ENCODE data around the gene NBEA.

Gene NBEA

DNA sequence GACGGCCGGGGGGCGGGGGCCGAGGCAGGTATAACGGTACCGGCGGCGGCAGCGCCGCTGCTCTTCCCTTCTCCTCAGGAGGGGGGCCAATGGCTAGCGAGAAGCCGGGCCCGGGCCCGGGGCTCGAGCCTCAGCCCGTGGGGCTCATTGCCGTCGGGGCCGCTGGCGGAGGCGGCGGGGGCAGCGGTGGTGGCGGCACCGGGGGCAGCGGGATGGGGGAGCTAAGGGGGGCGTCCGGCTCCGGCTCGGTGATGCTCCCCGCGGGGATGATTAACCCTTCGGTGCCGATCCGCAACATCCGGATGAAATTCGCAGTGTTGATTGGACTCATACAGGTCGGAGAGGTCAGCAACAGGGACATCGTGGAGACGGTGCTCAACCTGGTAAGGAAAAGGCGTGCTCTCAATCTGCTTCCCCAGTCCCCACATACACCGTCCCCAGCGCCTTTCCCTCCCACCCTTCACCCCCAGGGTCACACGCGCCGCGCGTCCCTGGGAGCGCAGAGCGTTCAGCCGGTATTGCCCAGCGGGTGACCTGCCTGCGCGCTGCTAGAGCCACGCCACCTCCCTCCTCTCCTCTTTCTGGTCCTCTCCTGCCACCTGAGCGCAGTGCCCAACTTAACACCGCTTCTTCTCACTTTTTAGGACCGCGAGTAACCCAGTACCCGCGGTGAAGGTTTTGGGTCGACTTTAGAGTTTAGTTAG, 814 bp downstream of the NBEA start:
- H3K4me3 ChIP-seq (ENCODE audit: low read depth, low read length), result peak overlapping the region; percentile 82
- H3K36me3 ChIP-seq (replicated peaks), result no peaks in the 10 kb centered on the region
- H3K27me3 ChIP-seq (replicated peaks), result no peaks in the 10 kb centered on the region
- in situ Hi-C loops (cut with HindIII; ENCODE audit: low pct_ligation_motif_present, low sequenced_read_pairs), result no loop called here
- no peak overlapping the region for H3K27ac ChIP-seq
- TF ChIP-seq, protein P1, sequence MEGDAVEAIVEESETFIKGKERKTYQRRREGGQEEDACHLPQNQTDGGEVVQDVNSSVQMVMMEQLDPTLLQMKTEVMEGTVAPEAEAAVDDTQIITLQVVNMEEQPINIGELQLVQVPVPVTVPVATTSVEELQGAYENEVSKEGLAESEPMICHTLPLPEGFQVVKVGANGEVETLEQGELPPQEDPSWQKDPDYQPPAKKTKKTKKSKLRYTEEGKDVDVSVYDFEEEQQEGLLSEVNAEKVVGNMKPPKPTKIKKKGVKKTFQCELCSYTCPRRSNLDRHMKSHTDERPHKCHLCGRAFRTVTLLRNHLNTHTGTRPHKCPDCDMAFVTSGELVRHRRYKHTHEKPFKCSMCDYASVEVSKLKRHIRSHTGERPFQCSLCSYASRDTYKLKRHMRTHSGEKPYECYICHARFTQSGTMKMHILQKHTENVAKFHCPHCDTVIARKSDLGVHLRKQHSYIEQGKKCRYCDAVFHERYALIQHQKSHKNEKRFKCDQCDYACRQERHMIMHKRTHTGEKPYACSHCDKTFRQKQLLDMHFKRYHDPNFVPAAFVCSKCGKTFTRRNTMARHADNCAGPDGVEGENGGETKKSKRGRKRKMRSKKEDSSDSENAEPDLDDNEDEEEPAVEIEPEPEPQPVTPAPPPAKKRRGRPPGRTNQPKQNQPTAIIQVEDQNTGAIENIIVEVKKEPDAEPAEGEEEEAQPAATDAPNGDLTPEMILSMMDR (IDR thresholded peaks at IDR 0.05; ENCODE audit: low read depth, low read length, missing control alignments), result no peak
- DNase-seq, result no peak

DNA sequence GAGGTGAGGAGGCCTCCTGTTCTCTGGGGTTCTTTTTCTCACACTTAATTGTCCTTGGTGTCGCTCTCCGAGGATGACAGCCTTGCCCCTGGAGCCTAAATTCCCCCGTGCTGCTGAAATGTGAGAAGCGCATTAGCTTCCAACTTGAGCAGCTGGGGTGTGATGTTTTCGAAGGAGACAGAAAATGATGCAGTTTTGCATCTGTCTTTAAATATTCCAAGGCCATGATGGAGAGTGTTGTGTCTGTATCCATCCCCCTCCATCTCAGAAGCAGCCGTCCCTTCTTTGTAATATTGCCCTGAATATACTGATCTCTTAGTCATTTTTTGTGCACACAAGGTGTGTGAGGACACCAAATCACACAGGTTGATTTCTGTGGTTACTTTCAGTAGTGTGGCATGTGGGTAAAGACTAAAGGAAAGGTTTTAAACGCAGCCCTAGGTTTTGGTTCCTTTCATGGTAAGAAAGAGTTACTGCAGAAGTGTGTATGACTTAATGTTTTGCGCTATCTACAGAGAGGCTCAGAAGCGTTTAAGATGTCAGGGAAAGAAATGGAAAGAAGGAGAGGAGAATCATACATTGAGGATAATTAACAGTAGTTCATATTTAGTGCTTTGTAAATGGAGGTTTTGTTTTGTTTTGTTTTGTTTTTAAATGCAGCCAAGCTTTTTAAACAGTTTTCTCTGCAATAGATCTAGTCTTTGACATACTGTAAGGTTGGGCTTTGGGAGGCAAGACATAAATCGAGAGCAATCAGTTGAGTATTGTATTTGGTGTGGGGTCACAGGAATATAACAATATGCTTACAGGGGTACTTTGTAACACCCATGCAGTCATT, 1.6 kb downstream of the NBEA start:
- DNase-seq, result no peak
- TF ChIP-seq, protein P1 (IDR thresholded peaks at IDR 0.05; ENCODE audit: low read depth, low read length, missing control alignments), result no peak
- Histone ChIP-seq H3K36me3 (replicated peaks) (no peaks in the 10 kb centered on the region), H3K4me3 (ENCODE audit: low read depth, low read length) (peak overlapping the region; percentile 82), H3K27me3 (replicated peaks) (no peaks in the 10 kb centered on the region), H3K27ac (no peak overlapping the region)
- in situ Hi-C loops (cut with HindIII; ENCODE audit: low pct_ligation_motif_present, low sequenced_read_pairs), result no loop called here

DNA sequence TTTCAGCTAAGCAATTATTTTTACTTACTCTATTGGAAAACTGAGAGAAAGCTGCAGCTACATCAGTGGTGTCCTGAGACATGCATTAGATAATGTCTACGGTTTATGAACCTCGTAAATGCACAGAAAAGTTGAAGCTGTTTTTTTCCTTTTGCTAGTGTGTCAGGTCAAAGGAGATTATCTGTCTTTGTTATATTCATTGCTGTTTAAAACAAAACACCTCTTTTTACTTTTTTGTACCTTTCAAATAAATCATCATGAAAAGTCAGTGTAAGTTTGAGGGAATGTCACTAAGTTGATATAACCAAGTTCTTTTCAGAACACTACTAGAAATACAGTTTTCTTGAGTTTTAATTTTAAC, 2.2 kb downstream of the NBEA start:
- TF ChIP-seq, protein P1 (IDR thresholded peaks at IDR 0.05; ENCODE audit: low read depth, low read length, missing control alignments), result no peak
- H3K4me3 ChIP-seq (ENCODE audit: low read depth, low read length), result no peak overlapping the region
- no peaks in the 10 kb centered on the region for H3K27me3 ChIP-seq (replicated peaks)
- H3K36me3 ChIP-seq (replicated peaks), result no peaks in the 10 kb centered on the region
- in situ Hi-C loops (cut with HindIII; ENCODE audit: low pct_ligation_motif_present, low sequenced_read_pairs), result no loop called here
- DNase-seq, result no peak
- no peak overlapping the region for H3K27ac ChIP-seq

DNA sequence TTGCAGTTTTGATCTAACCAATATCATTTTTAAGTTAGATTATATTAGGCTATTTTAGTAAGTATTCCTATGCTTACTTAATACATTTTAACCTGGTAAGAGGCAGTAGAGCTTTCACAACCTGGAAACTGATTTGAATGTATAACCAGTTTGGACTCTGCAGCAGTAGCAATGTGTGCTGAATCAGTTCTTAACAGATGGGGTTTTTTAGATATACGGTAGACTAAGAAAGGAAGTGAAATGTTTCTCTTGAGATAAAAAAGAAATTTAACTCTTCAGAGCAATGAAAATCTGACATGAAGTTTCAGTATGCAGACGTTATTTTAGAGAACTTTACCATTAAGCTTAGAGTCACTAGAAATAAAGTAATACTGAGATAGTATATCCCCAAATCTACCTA, 2.7 kb downstream of the NBEA start:
- Histone ChIP-seq H3K4me3 (ENCODE audit: low read depth, low read length) (no peak overlapping the region), H3K36me3 (replicated peaks) (no peaks in the 10 kb centered on the region), H3K27ac (no peak overlapping the region), H3K27me3 (replicated peaks) (no peaks in the 10 kb centered on the region)
- in situ Hi-C loops (cut with HindIII; ENCODE audit: low pct_ligation_motif_present, low sequenced_read_pairs), result no loop called here
- TF ChIP-seq, protein P1 (IDR thresholded peaks at IDR 0.05; ENCODE audit: low read depth, low read length, missing control alignments), result no peak
- DNase-seq, result no peak

DNA sequence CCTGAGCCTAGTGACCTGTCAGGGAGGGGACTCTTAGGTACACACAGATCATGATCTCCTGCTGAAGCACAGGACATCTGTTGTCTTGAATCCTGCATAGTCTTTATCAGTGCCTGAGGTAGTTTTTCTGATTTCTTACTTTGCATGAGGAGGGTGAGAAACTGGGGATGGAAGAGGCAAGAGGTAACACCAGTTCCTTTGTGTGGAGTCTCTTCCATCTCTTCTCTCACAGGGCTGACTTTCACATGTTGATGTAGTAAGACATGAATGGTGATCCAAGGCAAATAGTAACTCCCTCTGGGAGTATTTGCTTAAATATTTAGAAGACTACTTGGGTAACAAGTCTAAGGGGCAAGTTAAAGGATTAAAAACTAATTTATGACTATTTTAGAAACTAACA, 9.5 kb downstream of the NBEA start:
- Histone ChIP-seq H3K36me3 (replicated peaks) (no peaks in the 10 kb centered on the region), H3K27ac (no peak overlapping the region), H3K4me3 (ENCODE audit: low read depth, low read length) (no peak overlapping the region), H3K27me3 (replicated peaks) (no peaks in the 10 kb centered on the region)
- DNase-seq, result no peak
- TF ChIP-seq, protein P1 (IDR thresholded peaks at IDR 0.05; ENCODE audit: low read depth, low read length, missing control alignments), result no peak
- in situ Hi-C loops (cut with HindIII; ENCODE audit: low pct_ligation_motif_present, low sequenced_read_pairs), result no loop called here

Data from brain microvascular endothelial cell (primary cell).